ENCODE results near the gene THRB. TPM values are rescaled to one million over a fixed set of nuclear protein-coding genes. Genes with fewer than 3 reads are reported as not detected.
"Not testable (repeated sequence)": the region's sequence is repeated elsewhere in the genome, so short reads cannot be mapped to it uniquely, and the experiment has no call there.

THRB gene
- total RNA-seq, 1 donor from 2014 or later, result 32.8 TPM

DNA sequence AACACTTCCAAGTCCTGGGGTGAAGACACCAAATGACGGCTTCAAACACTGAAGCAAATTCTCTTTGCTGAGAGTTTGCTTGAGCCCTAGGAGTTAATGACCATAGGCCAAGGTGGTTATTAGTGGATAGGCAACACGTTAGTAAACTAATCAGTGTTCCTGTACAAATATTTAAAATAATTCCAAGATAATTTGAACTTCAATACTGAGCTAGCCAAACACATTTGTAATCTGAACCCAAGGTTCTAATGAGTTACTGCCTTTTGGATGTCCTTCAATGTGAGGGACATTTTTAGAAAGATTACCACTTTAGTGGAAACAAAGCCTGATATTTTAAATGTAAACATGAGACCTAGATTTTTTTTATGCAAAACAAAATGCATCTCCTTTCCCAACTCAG is 94.6 kb downstream of the THRB start:
- H3K4me3 ChIP-seq, result no peak overlapping the region
- no peaks in the 10 kb centered on the region for H3K27me3 ChIP-seq (ENCODE audit: low read depth)
- H3K36me3 ChIP-seq, result no peaks in the 10 kb centered on the region
- TF ChIP-seq, protein P1, sequence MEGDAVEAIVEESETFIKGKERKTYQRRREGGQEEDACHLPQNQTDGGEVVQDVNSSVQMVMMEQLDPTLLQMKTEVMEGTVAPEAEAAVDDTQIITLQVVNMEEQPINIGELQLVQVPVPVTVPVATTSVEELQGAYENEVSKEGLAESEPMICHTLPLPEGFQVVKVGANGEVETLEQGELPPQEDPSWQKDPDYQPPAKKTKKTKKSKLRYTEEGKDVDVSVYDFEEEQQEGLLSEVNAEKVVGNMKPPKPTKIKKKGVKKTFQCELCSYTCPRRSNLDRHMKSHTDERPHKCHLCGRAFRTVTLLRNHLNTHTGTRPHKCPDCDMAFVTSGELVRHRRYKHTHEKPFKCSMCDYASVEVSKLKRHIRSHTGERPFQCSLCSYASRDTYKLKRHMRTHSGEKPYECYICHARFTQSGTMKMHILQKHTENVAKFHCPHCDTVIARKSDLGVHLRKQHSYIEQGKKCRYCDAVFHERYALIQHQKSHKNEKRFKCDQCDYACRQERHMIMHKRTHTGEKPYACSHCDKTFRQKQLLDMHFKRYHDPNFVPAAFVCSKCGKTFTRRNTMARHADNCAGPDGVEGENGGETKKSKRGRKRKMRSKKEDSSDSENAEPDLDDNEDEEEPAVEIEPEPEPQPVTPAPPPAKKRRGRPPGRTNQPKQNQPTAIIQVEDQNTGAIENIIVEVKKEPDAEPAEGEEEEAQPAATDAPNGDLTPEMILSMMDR (IDR thresholded peaks at IDR 0.05; ENCODE audit: borderline replicate concordance), result no peak
- peak overlapping the region; percentile 29 for H3K27ac ChIP-seq (replicated peaks)
- peaks cover 8% of the 10 kb centered on the region for H3K9me3 ChIP-seq (replicated peaks)
- peaks cover 27% of the 10 kb centered on the region for H3K4me1 ChIP-seq
- intact Hi-C loops (cut with micrococcal nuclease), result no loop called here
- no peak for DNase-seq

DNA sequence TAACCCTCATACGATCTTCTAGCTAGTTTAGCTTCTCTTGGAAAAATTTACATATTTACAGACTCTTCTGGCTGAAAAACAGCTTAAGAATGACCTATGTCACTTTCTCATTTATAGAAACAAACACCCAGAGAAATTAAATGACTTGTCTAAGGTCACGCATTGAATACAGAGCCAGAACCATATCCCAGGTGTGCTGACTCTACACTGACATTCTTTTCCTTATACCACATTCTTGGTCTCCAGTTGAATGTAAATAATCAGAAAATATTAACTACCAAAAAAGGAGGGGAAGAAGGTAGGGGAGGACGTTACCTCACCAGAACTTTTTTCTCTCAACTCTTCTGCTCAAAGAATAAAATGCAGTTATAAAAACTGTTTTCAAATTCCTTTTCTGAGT is 95.0 kb downstream of the THRB start:
- Histone ChIP-seq H3K9me3 (replicated peaks) (peaks cover 8% of the 10 kb centered on the region), H3K36me3 (no peaks in the 10 kb centered on the region), H3K4me3 (no peak overlapping the region), H3K27me3 (ENCODE audit: low read depth) (no peaks in the 10 kb centered on the region), H3K4me1 (peaks cover 31% of the 10 kb centered on the region), H3K27ac (replicated peaks) (peak overlapping the region; percentile 29)
- intact Hi-C loops (cut with micrococcal nuclease), result no loop called here
- DNase-seq, result no peak
- TF ChIP-seq, protein P1 (IDR thresholded peaks at IDR 0.05; ENCODE audit: borderline replicate concordance), result no peak

DNA sequence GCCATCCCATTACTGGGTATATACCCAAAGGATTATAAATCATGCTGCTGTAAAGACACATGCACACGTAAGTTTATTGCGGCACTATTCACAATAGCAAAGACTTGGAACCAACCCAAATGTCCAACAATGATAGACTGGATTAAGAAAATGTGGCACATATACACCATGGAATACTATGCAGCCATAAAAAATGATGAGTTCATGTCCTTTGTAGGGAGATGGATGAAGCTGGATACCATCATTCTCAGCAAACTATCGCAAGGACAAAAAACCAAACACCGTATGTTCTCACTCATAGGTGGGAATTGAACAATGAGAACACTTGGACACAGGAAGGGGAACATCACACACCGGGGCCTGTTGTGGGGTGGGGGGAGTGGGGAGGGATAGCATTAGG is 95.9 kb downstream of the THRB start:
- peaks cover 33% of the 10 kb centered on the region for H3K4me1 ChIP-seq
- H3K36me3 ChIP-seq; H3K27ac ChIP-seq (replicated peaks); H3K9me3 ChIP-seq (replicated peaks); H3K27me3 ChIP-seq (ENCODE audit: low read depth); H3K4me3 ChIP-seq; intact Hi-C loops (cut with micrococcal nuclease); DNase-seq: not testable (repeated sequence)

DNA sequence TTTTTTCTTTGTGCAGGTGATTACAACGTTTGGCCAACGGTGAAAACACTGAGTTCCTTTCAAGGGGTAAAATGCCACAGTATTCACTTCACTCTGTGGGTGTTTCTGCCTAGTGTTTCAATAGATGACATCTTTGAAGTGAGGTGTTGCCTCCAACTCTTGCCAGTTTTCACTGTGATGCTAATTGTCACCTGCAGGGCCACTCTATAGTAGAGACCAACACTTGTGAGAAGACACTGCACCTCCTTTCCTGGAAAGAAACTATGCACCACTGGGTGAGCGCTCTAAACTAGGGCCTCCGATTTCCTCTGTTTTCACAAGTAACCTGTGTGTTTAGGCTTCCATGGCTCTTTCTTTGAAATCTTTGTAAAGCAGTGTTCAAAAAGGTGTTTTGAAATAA is 98.3 kb downstream of the THRB start:
- no peaks in the 10 kb centered on the region for H3K9me3 ChIP-seq (replicated peaks)
- H3K27ac ChIP-seq (replicated peaks), result no peak overlapping the region
- no peak for DNase-seq
- intact Hi-C loops (cut with micrococcal nuclease), result no loop called here
- peaks cover 28% of the 10 kb centered on the region for H3K4me1 ChIP-seq
- TF ChIP-seq, protein P1 (IDR thresholded peaks at IDR 0.05; ENCODE audit: borderline replicate concordance), result no peak
- no peaks in the 10 kb centered on the region for H3K27me3 ChIP-seq (ENCODE audit: low read depth)
- H3K36me3 ChIP-seq, result no peaks in the 10 kb centered on the region
- no peak overlapping the region for H3K4me3 ChIP-seq

DNA sequence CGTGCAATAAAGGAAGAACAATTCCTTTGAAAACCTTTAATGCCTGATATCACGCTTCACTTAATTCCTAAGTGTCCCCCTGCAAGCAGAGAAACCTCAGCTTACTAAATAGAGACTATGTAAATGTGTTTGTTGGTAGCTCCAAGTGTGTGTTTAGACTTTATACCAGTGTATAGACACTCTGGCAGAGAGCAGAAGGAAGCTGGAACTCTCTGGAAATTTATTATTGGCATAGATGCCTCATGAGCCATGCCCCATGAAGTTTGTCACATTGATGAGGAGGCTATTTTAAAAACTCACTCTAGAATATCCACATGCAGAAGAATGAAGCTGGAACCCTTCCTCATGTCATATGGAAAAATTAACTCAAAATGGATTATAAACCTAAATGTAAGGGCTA is 99.9 kb downstream of the THRB start:
- H3K36me3 ChIP-seq, result no peaks in the 10 kb centered on the region
- H3K27ac ChIP-seq (replicated peaks), result no peak overlapping the region
- no peak overlapping the region for H3K4me3 ChIP-seq
- intact Hi-C loops (cut with micrococcal nuclease), result no loop called here
- H3K9me3 ChIP-seq (replicated peaks), result no peaks in the 10 kb centered on the region
- TF ChIP-seq, protein P1 (IDR thresholded peaks at IDR 0.05; ENCODE audit: borderline replicate concordance), result no peak
- no peaks in the 10 kb centered on the region for H3K27me3 ChIP-seq (ENCODE audit: low read depth)
- peaks cover 24% of the 10 kb centered on the region for H3K4me1 ChIP-seq
- no peak for DNase-seq

DNA sequence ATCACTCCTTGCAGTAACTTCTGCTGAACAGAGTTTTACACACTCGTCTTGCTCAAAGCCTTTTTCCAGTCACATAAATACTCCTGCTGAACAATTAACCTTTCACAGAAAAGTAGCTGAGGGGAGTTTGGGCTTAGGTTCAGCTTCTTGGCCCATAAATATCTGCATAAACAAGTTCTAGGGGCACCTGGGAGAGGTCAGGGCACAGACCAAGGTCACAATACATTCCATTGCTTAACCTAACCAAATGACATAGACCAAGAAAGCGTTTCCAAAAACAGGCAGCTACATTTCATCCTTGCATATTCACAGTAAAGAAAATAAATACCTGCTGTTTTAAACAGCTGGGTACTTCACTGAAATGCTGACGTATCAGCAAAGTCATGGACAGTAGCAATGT is 101.3 kb downstream of the THRB start:
- H3K27me3 ChIP-seq (ENCODE audit: low read depth), result no peaks in the 10 kb centered on the region
- intact Hi-C loops (cut with micrococcal nuclease), result no loop called here
- no peaks in the 10 kb centered on the region for H3K9me3 ChIP-seq (replicated peaks)
- H3K27ac ChIP-seq (replicated peaks), result no peak overlapping the region
- TF ChIP-seq, protein P1 (IDR thresholded peaks at IDR 0.05; ENCODE audit: borderline replicate concordance), result no peak
- DNase-seq, result no peak
- H3K4me3 ChIP-seq, result no peak overlapping the region
- peaks cover 36% of the 10 kb centered on the region for H3K4me1 ChIP-seq
- no peaks in the 10 kb centered on the region for H3K36me3 ChIP-seq
